Naive thymus-derived CD4-positive, alpha-beta T cell (primary cell): ENCODE data around the gene FAM13B. TPM values are rescaled to one million over a fixed set of nuclear protein-coding genes. Genes with fewer than 3 reads are reported as not detected.
"Not testable (repeated sequence)": the region's sequence is repeated elsewhere in the genome, so short reads cannot be mapped to it uniquely, and the experiment has no call there.

Experiments used
- ATAC-seq: fragments of 150-1000 bp; cut with Tn5 transposase; 2 replicates; pipeline ENCODE4 v1.10.0; 2021; ENCODE audit warnings: mild to moderate bottlenecking, moderate library complexity
- CTCF ChIA-PET: fragments of 350-600 bp; sonication (Branson Sonifier 250); formaldehyde crosslinking; loops from one replicate; lab custom pipeline; 2021; ENCODE audit warnings: antibody characterized with exemption; lab: Charles Lee
- POLR2A ChIA-PET: fragments of 350-600 bp; sonication (Branson Sonifier 250); formaldehyde crosslinking; loops from one replicate; lab custom pipeline; 2021; ENCODE audit warnings: antibody characterized with exemption, inconsistent platforms; lab: Charles Lee
- DNase-seq, 9 donors: peaks; one replicate each; pipeline versions ENCODE4 v3.0.0 to v3.0.0-alpha.2; 2020 to 2022; ENCODE audit warnings: mixed read lengths in 1 of 9
- H3K27ac ChIP-seq: one replicate; pipeline ENCODE4 v1.7.0; 2013; ENCODE audit warnings: mild to moderate bottlenecking, low read depth, low read length, moderate library complexity
- H3K27me3 ChIP-seq, 2 donors: one replicate each; pipeline ENCODE4 v1.7.0; 2013; ENCODE audit warnings: low read length in 2 of 2, mild to moderate bottlenecking in 2 of 2, moderate library complexity in 2 of 2; ENCODE audit not compliant: control insufficient read depth in 2 of 2, insufficient read depth in 2 of 2
- H3K36me3 ChIP-seq, 3 experiments: 1 replicate in 2 of 3; 2 replicates in 1 of 3; pipeline ENCODE4 v1.7.0; 2013; ENCODE audit warnings: low read length in 3 of 3, mild to moderate bottlenecking in 3 of 3, moderate library complexity in 1 of 3; ENCODE audit not compliant: insufficient read depth in 3 of 3, control insufficient read depth in 2 of 3
- H3K4me1 ChIP-seq, 2 donors: one replicate each; pipeline ENCODE4 v1.7.0; 2013; ENCODE audit warnings: low read length in 2 of 2, mild to moderate bottlenecking in 2 of 2, moderate library complexity in 1 of 2; ENCODE audit not compliant: control insufficient read depth in 2 of 2, insufficient read depth in 2 of 2
- H3K4me3 ChIP-seq: 2 replicates; pipeline ENCODE4 v1.7.0; 2013; ENCODE audit warnings: mild to moderate bottlenecking, low read length
- H3K9me3 ChIP-seq, 3 experiments: 1 replicate in 2 of 3; 2 replicates in 1 of 3; pipeline ENCODE4 v1.7.0; 2013; ENCODE audit warnings: low read length in 3 of 3; ENCODE audit not compliant: control insufficient read depth in 2 of 3
- H3K27ac Mint-ChIP-seq, 9 donors: one replicate each; pipeline ENCODE4 v1.8.0; 2020 to 2022; ENCODE audit warnings: mixed read lengths in 9 of 9, mild to moderate bottlenecking in 8 of 9, moderate library complexity in 5 of 9, inconsistent platforms in 2 of 9
- H3K27me3 Mint-ChIP-seq, 5 donors: one replicate each; pipeline ENCODE4 v1.8.0; 2021 to 2022; ENCODE audit warnings: mixed read lengths in 5 of 5, mild to moderate bottlenecking in 1 of 5
- H3K36me3 Mint-ChIP-seq, 5 donors: one replicate each; pipeline ENCODE4 v1.8.0; 2020 to 2022; ENCODE audit warnings: mixed read lengths in 5 of 5, mild to moderate bottlenecking in 3 of 5, inconsistent platforms in 1 of 5
- H3K4me1 Mint-ChIP-seq, 7 donors: one replicate each; pipeline ENCODE4 v1.8.0; 2020 to 2022; ENCODE audit warnings: mixed read lengths in 7 of 7, mild to moderate bottlenecking in 3 of 7, inconsistent platforms in 1 of 7
- H3K4me3 Mint-ChIP-seq, 10 donors: one replicate each; pipeline ENCODE4 v1.8.0; 2020 to 2022; ENCODE audit warnings: mild to moderate bottlenecking in 10 of 10, mixed read lengths in 10 of 10, moderate library complexity in 6 of 10, inconsistent platforms in 2 of 10
- H3K9me3 Mint-ChIP-seq, 11 donors: one replicate each; pipeline ENCODE4 v1.8.0; 2020 to 2022; ENCODE audit warnings: mixed read lengths in 11 of 11, mild to moderate bottlenecking in 4 of 11, inconsistent platforms in 1 of 11, moderate library complexity in 1 of 11
- intact Hi-C, 2 donors: fragments of 100-400 bp; cut with micrococcal nuclease; formaldehyde crosslinking; loops; one replicate each; pipeline ENCODE4 v1.15.1; 2023
- polyA plus RNA-seq, 2 donors: library from polyadenylated mRNA; unstranded; fragments of 300-500 nt; fragmentation: Illumina TruSeq; gene quantifications; one replicate each; pipeline ENCODE4 v1.2.3, GENCODE V29; 2021
- total RNA-seq, 6 experiments: library from RNA in 5 of 6; stranded (reverse) in 5 of 6; gene quantifications; 1 replicate in 5 of 6; 2 replicates in 1 of 6; pipeline ENCODE4 v1.2.3 and lab custom pipeline; 2021 to 2026

The FAM13B gene
- total RNA-seq (10 to 100 TPM; 36.4 to 58.8 (median 46.6) TPM), polyA plus RNA-seq (10 to 100 TPM; 17.6 to 24.9 TPM), total RNA-seq (lab: John Stamatoyannopoulos, UW) (85.7 reads per million, percentile 82 among the genes with 10 or more reads in this experiment)

GRCh38 chr5:138032572-138033385 lies at the start of gene FAM13B:
FAM13B (minus strand) TSS chr5:138033079; CDS start chr5:138019111, 13,968 bp downstream.
- no peaks in the 10 kb centered on the region for H3K9me3 ChIP-seq
- ChIA-PET CTCF (interaction anchor here (0.5 to 2.1 kb wide), 4 partner anchors 22 to 136 kb away, joined by 3 to 11 read pairs (median 6); no protein-coding TSS in a partner anchor), POLR2A (interaction anchor here (0.5 to 1.4 kb wide), 4 partner anchors 66 to 516 kb away, joined by 3 read pairs; no protein-coding TSS in a partner anchor)
- peak within 1 kb of the TSS; percentile 94 to 100 (median 99) for H3K4me3 Mint-ChIP-seq
- H3K4me1 Mint-ChIP-seq: peaks cover 39 to 60% (median 50%) of the 10 kb centered on the region in 7 donors
- H3K36me3 Mint-ChIP-seq: peaks cover 1 to 9% (median 5%) of the 10 kb centered on the region in 5 donors
- no peaks in the 10 kb centered on the region for H3K27me3 ChIP-seq
- ATAC-seq (peak; percentile 88), DNase-seq (peak; percentile 74 to 83 (median 81))
- H3K4me3 ChIP-seq: peak within 1 kb of the TSS; percentile 71
- H3K4me1 ChIP-seq: peaks cover 23 to 50% of the 10 kb centered on the region in 2 donors
- peaks cover 0 to 11% (median 0%) of the 10 kb centered on the region in 3 experiments for H3K36me3 ChIP-seq
- H3K9me3 Mint-ChIP-seq: no peaks in the 10 kb centered on the region
- H3K27me3 Mint-ChIP-seq: no peaks in the 10 kb centered on the region
- intact Hi-C loops: loop anchor here (1.0 to 10.0 kb wide), 18 partner anchors 44 to 1532 kb away; partner anchors contain the start of genes BRD8 (in 2 of the 2), ETF1 (in 2 of the 2), HNRNPA0 (in 2 of the 2) and CDC23 (in 1 of the 2)
- H3K27ac Mint-ChIP-seq: peak within 1 kb of the TSS; percentile 94 to 100 (median 96)
- peak within 1 kb of the TSS; percentile 99 for H3K27ac ChIP-seq

- peaks cover 0 to 17% (median 10%) of the 10 kb centered on the region in 7 donors for H3K4me1 Mint-ChIP-seq
- no peaks in the 10 kb centered on the region for H3K36me3 ChIP-seq
- H3K27me3 ChIP-seq: no peaks in the 10 kb centered on the region
- no peaks in the 10 kb centered on the region for H3K9me3 Mint-ChIP-seq
- no peak overlapping the region for H3K4me3 ChIP-seq
- POLR2A ChIA-PET: interaction anchor here (1.1 kb wide), 1 partner anchor 11 kb away, joined by 3 read pairs; no protein-coding TSS in a partner anchor
- H3K27ac ChIP-seq: no peak overlapping the region
- intact Hi-C loops: no loop called here
- ATAC-seq (no peak), DNase-seq (no peak)
- CTCF ChIA-PET: interaction anchor here (0.6 to 2.6 kb wide), 4 partner anchors 32 to 51 kb away, joined by 3 to 16 read pairs (median 4); no protein-coding TSS in a partner anchor
- H3K27me3 Mint-ChIP-seq: no peaks in the 10 kb centered on the region
- H3K27ac Mint-ChIP-seq: peak overlapping the region in 5 of 9 donors; percentile 46 to 92 (median 90)
- no peaks in the 10 kb centered on the region for H3K9me3 ChIP-seq
- H3K36me3 Mint-ChIP-seq: no peaks in the 10 kb centered on the region
- peak overlapping the region in 3 of 10 donors; percentile 6 to 24 (median 13) for H3K4me3 Mint-ChIP-seq
- H3K4me1 ChIP-seq: no peaks in the 10 kb centered on the region
These were observed 49.2 kb upstream of the FAM13B start for GRCh38 chr5:138082033-138082432.

GRCh38 chr5:138078006-138078643 lies 45.2 kb upstream of the FAM13B start:
- ChIA-PET CTCF (interaction anchor here (0.6 to 3.8 kb wide), 15 partner anchors 8 to 449 kb away, joined by 3 to 53 read pairs (median 5); partner anchors contain the start of gene NME5), POLR2A (interaction anchor here (0.5 to 2.2 kb wide), 3 partner anchors 55 to 1344 kb away, joined by 3 to 10 read pairs (median 5); no protein-coding TSS in a partner anchor)
- Histone ChIP-seq H3K4me1 (no peaks in the 10 kb centered on the region), H3K27me3 (no peaks in the 10 kb centered on the region), H3K4me3 (no peak overlapping the region), H3K27ac (no peak overlapping the region), H3K36me3 (no peaks in the 10 kb centered on the region), H3K9me3 (no peaks in the 10 kb centered on the region)
- intact Hi-C loops: loop anchor here in 1 of 2 donors (5.0 kb wide), 1 partner anchor 204 kb away; no protein-coding TSS in a partner anchor
- Mint-ChIP-seq H3K4me3 (no peak overlapping the region), H3K4me1 (peaks cover 0 to 17% (median 10%) of the 10 kb centered on the region in 7 donors), H3K36me3 (no peaks in the 10 kb centered on the region), H3K27me3 (peaks cover 0 to 4% (median 0%) of the 10 kb centered on the region in 5 donors), H3K9me3 (no peaks in the 10 kb centered on the region), H3K27ac (peak overlapping the region in 1 of 9 donors; percentile 26)
- DNase-seq (no peak), ATAC-seq (no peak)

- peak; percentile 66 for ATAC-seq
- DNase-seq: peak in 8 of 9 donors; percentile 23 to 55 (median 39)
- H3K4me1 ChIP-seq: no peaks in the 10 kb centered on the region
- no peaks in the 10 kb centered on the region for H3K9me3 ChIP-seq
- H3K4me1 Mint-ChIP-seq: peaks cover 0 to 17% (median 10%) of the 10 kb centered on the region in 7 donors
- ChIA-PET CTCF (interaction anchor here (0.6 to 3.8 kb wide), 17 partner anchors 8 to 448 kb away, joined by 3 to 53 read pairs (median 5); partner anchors contain the start of gene NME5), POLR2A (interaction anchor here (2.2 kb wide), 1 partner anchor 56 kb away, joined by 10 read pairs; no protein-coding TSS in a partner anchor)
- intact Hi-C loops: loop anchor here (1.0 to 5.0 kb wide), 6 partner anchors 16 to 426 kb away; partner anchors contain the start of gene FAM13B (in 1 of the 2)
- no peaks in the 10 kb centered on the region for H3K27me3 ChIP-seq
- no peak overlapping the region for H3K27ac Mint-ChIP-seq
- H3K9me3 Mint-ChIP-seq: no peaks in the 10 kb centered on the region
- no peaks in the 10 kb centered on the region for H3K36me3 Mint-ChIP-seq
- no peak overlapping the region for H3K27ac ChIP-seq
- H3K4me3 ChIP-seq: no peak overlapping the region
- no peak overlapping the region for H3K4me3 Mint-ChIP-seq
- H3K36me3 ChIP-seq: no peaks in the 10 kb centered on the region
- peaks cover 0 to 4% (median 0%) of the 10 kb centered on the region in 5 donors for H3K27me3 Mint-ChIP-seq
These were observed 44.3 kb upstream of the FAM13B start for GRCh38 chr5:138077064-138077696.

GRCh38 chr5:138070026-138070425 lies 37.1 kb upstream of the FAM13B start:
- POLR2A ChIA-PET, ATAC-seq, H3K36me3 Mint-ChIP-seq, H3K27ac ChIP-seq, H3K4me3 ChIP-seq, H3K27me3 ChIP-seq, H3K4me3 Mint-ChIP-seq, intact Hi-C loops, H3K27me3 Mint-ChIP-seq, H3K9me3 ChIP-seq, DNase-seq, H3K9me3 Mint-ChIP-seq, H3K36me3 ChIP-seq, H3K4me1 ChIP-seq: not testable (repeated sequence)
- Mint-ChIP-seq H3K4me1 (peaks cover 0 to 11% (median 4%) of the 10 kb centered on the region in 7 donors), H3K27ac (peak overlapping the region in 1 of 9 donors; percentile 38)
- CTCF ChIA-PET: interaction anchor here (0.5 to 2.7 kb wide), 6 partner anchors 8 to 184 kb away, joined by 3 to 11 read pairs (median 6); no protein-coding TSS in a partner anchor
